ENCODE results near the gene SLC22A12.

The SLC22A12 gene

GRCh38 chr11:64601605-64602465 lies 10.8 kb downstream of the SLC22A12 start:
- Histone ChIP-seq H3K27ac (ENCODE audit: low read length) (no peak overlapping the region), H3K36me3 (ENCODE audit: insufficient read depth, low read depth, low read length) (no peaks in the 10 kb centered on the region), H3K27me3 (ENCODE audit: insufficient read depth, low read length) (no peaks in the 10 kb centered on the region), H3K4me3 (ENCODE audit: low read length) (no peak overlapping the region), H3K4me1 (ENCODE audit: insufficient read depth, low read length) (no peaks in the 10 kb centered on the region), H3K9ac (ENCODE audit: low read depth, low read length) (no peak overlapping the region), H3K9me3 (ENCODE audit: insufficient read depth, low read depth, low read length) (no peaks in the 10 kb centered on the region)

- H3K9ac ChIP-seq (ENCODE audit: low read depth, low read length): no peak overlapping the region
- H3K36me3 ChIP-seq (ENCODE audit: insufficient read depth, low read depth, low read length): no peaks in the 10 kb centered on the region
- no peaks in the 10 kb centered on the region for H3K4me1 ChIP-seq (ENCODE audit: insufficient read depth, low read length)
- no peaks in the 10 kb centered on the region for H3K9me3 ChIP-seq (ENCODE audit: insufficient read depth, low read depth, low read length)
- H3K4me3 ChIP-seq (ENCODE audit: low read length): no peak overlapping the region
- no peaks in the 10 kb centered on the region for H3K27me3 ChIP-seq (ENCODE audit: insufficient read depth, low read length)
- no peak overlapping the region for H3K27ac ChIP-seq (ENCODE audit: low read length)
These were observed 11.5 kb downstream of the SLC22A12 start for GRCh38 chr11:64602466-64603070.

GRCh38 chr11:64603411-64604110 lies 12.5 kb downstream of the SLC22A12 start:
- Histone ChIP-seq H3K9me3 (ENCODE audit: insufficient read depth, low read depth, low read length) (no peaks in the 10 kb centered on the region), H3K27me3 (ENCODE audit: insufficient read depth, low read length) (no peaks in the 10 kb centered on the region), H3K27ac (ENCODE audit: low read length) (no peak overlapping the region), H3K36me3 (ENCODE audit: insufficient read depth, low read depth, low read length) (no peaks in the 10 kb centered on the region), H3K9ac (ENCODE audit: low read depth, low read length) (no peak overlapping the region), H3K4me3 (ENCODE audit: low read length) (no peak overlapping the region), H3K4me1 (ENCODE audit: insufficient read depth, low read length) (no peaks in the 10 kb centered on the region; the same call in 1 of the 2 replicates)

GRCh38 chr11:64604458-64605243 lies 13.6 kb downstream of the SLC22A12 start:
- no peaks in the 10 kb centered on the region for H3K36me3 ChIP-seq (ENCODE audit: insufficient read depth, low read depth, low read length)
- H3K9me3 ChIP-seq (ENCODE audit: insufficient read depth, low read depth, low read length): no peaks in the 10 kb centered on the region
- H3K27ac ChIP-seq (ENCODE audit: low read length): no peak overlapping the region

GRCh38 chr11:64605244-64605560 lies 14.2 kb downstream of the SLC22A12 start:
- Histone ChIP-seq H3K27me3 (ENCODE audit: insufficient read depth, low read length) (no peaks in the 10 kb centered on the region), H3K9ac (ENCODE audit: low read depth, low read length) (no peak overlapping the region), H3K36me3 (ENCODE audit: insufficient read depth, low read depth, low read length) (no peaks in the 10 kb centered on the region), H3K4me3 (ENCODE audit: low read length) (no peak overlapping the region), H3K9me3 (ENCODE audit: insufficient read depth, low read depth, low read length) (no peaks in the 10 kb centered on the region), H3K27ac (ENCODE audit: low read length) (no peak overlapping the region), H3K4me1 (ENCODE audit: insufficient read depth, low read length) (no peaks in the 10 kb centered on the region; the same call in 1 of the 2 replicates)

More at GRCh38 chr11:64604458-64605243, 13.6 kb downstream of the SLC22A12 start:
- Histone ChIP-seq H3K4me1 (ENCODE audit: insufficient read depth, low read length) (no peaks in the 10 kb centered on the region; the same call in 1 of the 2 replicates), H3K9ac (ENCODE audit: low read depth, low read length) (no peak overlapping the region), H3K27me3 (ENCODE audit: insufficient read depth, low read length) (no peaks in the 10 kb centered on the region), H3K4me3 (ENCODE audit: low read length) (no peak overlapping the region)

GRCh38 chr11:64605656-64606585 lies 14.9 kb downstream of the SLC22A12 start:
- Histone ChIP-seq H3K9ac (ENCODE audit: low read depth, low read length) (no peak overlapping the region), H3K4me3 (ENCODE audit: low read length) (no peak overlapping the region), H3K4me1 (ENCODE audit: insufficient read depth, low read length) (no peaks in the 10 kb centered on the region; the same call in 1 of the 2 replicates), H3K36me3 (ENCODE audit: insufficient read depth, low read depth, low read length) (no peaks in the 10 kb centered on the region), H3K9me3 (ENCODE audit: insufficient read depth, low read depth, low read length) (no peaks in the 10 kb centered on the region), H3K27me3 (ENCODE audit: insufficient read depth, low read length) (no peaks in the 10 kb centered on the region), H3K27ac (ENCODE audit: low read length) (no peak overlapping the region)

GRCh38 chr11:64606796-64607380 lies 15.9 kb downstream of the SLC22A12 start:
- Histone ChIP-seq H3K36me3 (ENCODE audit: insufficient read depth, low read depth, low read length) (no peaks in the 10 kb centered on the region), H3K4me1 (ENCODE audit: insufficient read depth, low read length) (no peaks in the 10 kb centered on the region; the same call in 1 of the 2 replicates), H3K9me3 (ENCODE audit: insufficient read depth, low read depth, low read length) (no peaks in the 10 kb centered on the region), H3K4me3 (ENCODE audit: low read length) (no peak overlapping the region), H3K27me3 (ENCODE audit: insufficient read depth, low read length) (no peaks in the 10 kb centered on the region), H3K9ac (ENCODE audit: low read depth, low read length) (no peak overlapping the region), H3K27ac (ENCODE audit: low read length) (no peak overlapping the region)

GRCh38 chr11:64607381-64607985 lies 16.5 kb downstream of the SLC22A12 start:
- no peaks in the 10 kb centered on the region for H3K27me3 ChIP-seq (ENCODE audit: insufficient read depth, low read length)
- no peaks in the 10 kb centered on the region for H3K9me3 ChIP-seq (ENCODE audit: insufficient read depth, low read depth, low read length)
- H3K4me3 ChIP-seq (ENCODE audit: low read length): no peak overlapping the region
- H3K9ac ChIP-seq (ENCODE audit: low read depth, low read length): no peak overlapping the region
- no peaks in the 10 kb centered on the region; the same call in 1 of the 2 replicates for H3K4me1 ChIP-seq (ENCODE audit: insufficient read depth, low read length)
- no peak overlapping the region for H3K27ac ChIP-seq (ENCODE audit: low read length)
- H3K36me3 ChIP-seq (ENCODE audit: insufficient read depth, low read depth, low read length): no peaks in the 10 kb centered on the region

- no peak overlapping the region for H3K9ac ChIP-seq (ENCODE audit: low read depth, low read length)
- no peaks in the 10 kb centered on the region for H3K27me3 ChIP-seq (ENCODE audit: insufficient read depth, low read length)
These were observed 17.0 kb downstream of the SLC22A12 start for GRCh38 chr11:64608046-64608445.

GRCh38 chr11:64608636-64609035 lies 17.6 kb downstream of the SLC22A12 start:
- Histone ChIP-seq H3K4me3 (ENCODE audit: low read length) (no peak overlapping the region), H3K27ac (ENCODE audit: low read length) (no peak overlapping the region), H3K4me1 (ENCODE audit: insufficient read depth, low read length) (no peaks in the 10 kb centered on the region; the same call in 1 of the 2 replicates), H3K36me3 (ENCODE audit: insufficient read depth, low read depth, low read length) (no peaks in the 10 kb centered on the region), H3K9me3 (ENCODE audit: insufficient read depth, low read depth, low read length) (no peaks in the 10 kb centered on the region), H3K27me3 (ENCODE audit: insufficient read depth, low read length) (no peaks in the 10 kb centered on the region), H3K9ac (ENCODE audit: low read depth, low read length) (no peak overlapping the region)

More at GRCh38 chr11:64608046-64608445, 17.0 kb downstream of the SLC22A12 start:
- Histone ChIP-seq H3K4me1 (ENCODE audit: insufficient read depth, low read length) (no peaks in the 10 kb centered on the region; the same call in 1 of the 2 replicates), H3K9me3 (ENCODE audit: insufficient read depth, low read depth, low read length) (no peaks in the 10 kb centered on the region), H3K27ac (ENCODE audit: low read length) (no peak overlapping the region), H3K36me3 (ENCODE audit: insufficient read depth, low read depth, low read length) (no peaks in the 10 kb centered on the region), H3K4me3 (ENCODE audit: low read length) (no peak overlapping the region)

Data from iPS-20b (cell line).